Gastroesophageal sphincter (tissue), 4 donors: ENCODE data around the gene SYNPR. TPM values are rescaled to one million over a fixed set of nuclear protein-coding genes. Genes with fewer than 3 reads are reported as not detected.

Experiments used
- ATAC-seq: fragments of 150-250 bp; one replicate; pipeline ENCODE4 v1.9.1; 2016; ENCODE audit warnings: mild to moderate bottlenecking, moderate library complexity
- H3K27ac ChIP-seq, 4 donors: fragments of 200-600 bp; sonication (generic) in 3 of 4; 1 replicate in 3 of 4; 2 replicates in 1 of 4; pipeline ENCODE4 v1.5.1; 2016 to 2019
- H3K27me3 ChIP-seq: fragments of 200-600 bp; sonication (generic); one replicate; pipeline ENCODE4 v1.5.1; 2019
- H3K36me3 ChIP-seq, 2 donors: fragments of 200-600 bp; sonication (generic); one replicate each; pipeline ENCODE4 v1.5.1; 2019; ENCODE audit warnings: control low read depth in 1 of 2
- H3K4me1 ChIP-seq, 3 donors: fragments of 200-600 bp; sonication (generic); 1 replicate in 2 of 3; 2 replicates in 1 of 3; pipeline ENCODE4 v1.5.1; 2016 to 2019; ENCODE audit warnings: control low read depth in 2 of 3
- H3K4me3 ChIP-seq, 2 donors: fragments of 200-600 bp; sonication (generic); one replicate each; pipeline ENCODE4 v1.5.1; 2019; ENCODE audit warnings: mild to moderate bottlenecking in 1 of 2, moderate library complexity in 1 of 2
- H3K9me3 ChIP-seq, 3 donors: fragments of 200-600 bp; sonication (generic); one replicate each; pipeline ENCODE4 v1.5.1; 2017 to 2019; ENCODE audit warnings: control low read depth in 2 of 3
- EP300 ChIP-seq: sonication (generic); formaldehyde crosslinking; IDR thresholded peaks from one replicate; pipeline ENCODE4 v1.6.1; 2017; ENCODE audit warnings: antibody characterized with exemption, mild to moderate bottlenecking
- POLR2A ChIP-seq, 2 donors: fragments of 450-650 bp; IDR thresholded peaks; one replicate each; pipeline ENCODE4 v1.6.1; 2017; ENCODE audit warnings: antibody characterized with exemption in 2 of 2, mild to moderate bottlenecking in 2 of 2, moderate library complexity in 1 of 2
- POLR2AphosphoS5 ChIP-seq: sonication (generic); formaldehyde crosslinking; IDR thresholded peaks from one replicate; pipeline ENCODE4 v1.6.1; 2017; ENCODE audit warnings: antibody characterized with exemption
- WGBS, 2 donors: methylation state at CpG; one replicate each; pipeline ENCODE4 v1.1.5; 2018; ENCODE audit warnings: low coverage in 1 of 2; 5-methylcytosine and 5-hydroxymethylcytosine counted together
- total RNA-seq, 4 donors: library from RNA; depleted of rRNA; stranded (reverse); fragments of >200 nt; gene quantifications; one replicate each; pipeline ENCODE4 v1.1.0, GENCODE V29; 2016
- TF ChIP-seq, protein P1 (sequence below), 4 experiments: fragments of 200-600 bp in 2 of 4; fragments of 450-650 bp in 2 of 4; sonication (generic) in 1 of 4; IDR thresholded peaks; one replicate each; pipeline ENCODE4 v1.5.1; 2017 to 2019; ENCODE audit warnings: antibody characterized with exemption in 4 of 4, mild to moderate bottlenecking in 2 of 4, moderate library complexity in 2 of 4

SYNPR gene
- total RNA-seq, 4 donors from 2014 or later: 0.47 TPM; not detected in 3

DNA sequence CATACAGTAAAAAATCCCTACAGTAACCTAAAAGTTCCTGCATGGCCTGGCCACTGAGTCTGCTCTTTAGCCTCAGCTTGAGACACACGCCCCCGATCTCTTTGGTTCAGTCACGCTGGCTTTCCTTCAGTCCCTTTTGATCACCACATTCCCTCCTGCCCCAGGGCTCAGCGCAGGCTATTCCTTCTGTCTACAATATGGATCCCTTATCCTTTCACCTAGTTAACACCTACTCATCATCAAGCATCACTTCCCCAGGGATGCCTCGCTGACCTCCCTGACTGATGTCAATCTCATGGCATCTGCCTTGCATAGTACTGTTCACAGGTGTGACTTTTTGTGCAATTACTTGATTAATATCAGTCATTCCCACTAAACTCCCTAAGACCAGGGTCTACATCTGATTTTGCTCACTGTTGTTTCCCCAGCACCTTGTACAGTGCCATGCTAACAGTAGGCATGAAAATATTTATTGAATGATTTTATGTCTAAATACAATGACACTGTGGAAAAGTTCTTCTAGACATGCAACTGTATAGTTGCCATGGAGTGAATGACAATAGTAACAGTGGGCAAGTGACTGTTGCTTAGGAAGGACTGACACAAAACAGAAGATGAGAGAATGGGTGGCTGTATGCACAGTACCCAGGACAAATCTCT is 374.1 kb downstream of the SYNPR start, which contains the start of gene SNTN:
SNTN (plus strand) TSS at position 610 of the 660 bp plus-strand sequence; CDS start at position 623, 13 bp downstream.
- Histone ChIP-seq H3K36me3 (no peaks in the 10 kb centered on the region), H3K9me3 (no peaks in the 10 kb centered on the region), H3K27me3 (no peaks in the 10 kb centered on the region), H3K4me3 (no peak within 1 kb of the TSS), H3K4me1 (no peaks in the 10 kb centered on the region), H3K27ac (no peak within 1 kb of the TSS)
- 47 to 67% methylated on average over 4 to 5 of the region's 5 CpGs for WGBS, 2 donors
- no peak for ATAC-seq
- TF ChIP-seq POLR2A (IDR thresholded peaks at IDR 0.05) (no peak), POLR2AphosphoS5 (no peak), EP300 (no peak)
- TF ChIP-seq, protein P1, sequence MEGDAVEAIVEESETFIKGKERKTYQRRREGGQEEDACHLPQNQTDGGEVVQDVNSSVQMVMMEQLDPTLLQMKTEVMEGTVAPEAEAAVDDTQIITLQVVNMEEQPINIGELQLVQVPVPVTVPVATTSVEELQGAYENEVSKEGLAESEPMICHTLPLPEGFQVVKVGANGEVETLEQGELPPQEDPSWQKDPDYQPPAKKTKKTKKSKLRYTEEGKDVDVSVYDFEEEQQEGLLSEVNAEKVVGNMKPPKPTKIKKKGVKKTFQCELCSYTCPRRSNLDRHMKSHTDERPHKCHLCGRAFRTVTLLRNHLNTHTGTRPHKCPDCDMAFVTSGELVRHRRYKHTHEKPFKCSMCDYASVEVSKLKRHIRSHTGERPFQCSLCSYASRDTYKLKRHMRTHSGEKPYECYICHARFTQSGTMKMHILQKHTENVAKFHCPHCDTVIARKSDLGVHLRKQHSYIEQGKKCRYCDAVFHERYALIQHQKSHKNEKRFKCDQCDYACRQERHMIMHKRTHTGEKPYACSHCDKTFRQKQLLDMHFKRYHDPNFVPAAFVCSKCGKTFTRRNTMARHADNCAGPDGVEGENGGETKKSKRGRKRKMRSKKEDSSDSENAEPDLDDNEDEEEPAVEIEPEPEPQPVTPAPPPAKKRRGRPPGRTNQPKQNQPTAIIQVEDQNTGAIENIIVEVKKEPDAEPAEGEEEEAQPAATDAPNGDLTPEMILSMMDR (IDR thresholded peaks at IDR 0.05): no peak

DNA sequence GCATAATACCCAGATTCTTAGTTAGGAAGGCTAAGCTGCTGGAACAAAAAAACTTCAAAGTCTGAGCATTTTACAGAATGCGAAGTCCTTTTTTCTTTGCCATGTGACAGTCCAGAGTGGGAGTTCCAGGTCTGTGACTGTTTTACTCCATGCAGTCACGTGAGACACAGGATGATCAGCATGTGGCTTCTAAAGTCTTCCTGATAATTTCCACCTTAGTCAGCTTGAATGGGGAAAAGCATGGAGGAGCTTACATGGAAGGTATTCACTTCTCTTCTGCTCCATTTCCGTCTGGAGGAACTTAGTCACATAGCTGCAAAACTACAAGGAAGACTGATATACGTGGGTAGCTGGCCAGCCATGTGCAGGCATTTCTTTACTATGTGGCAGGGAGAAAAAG is 376.1 kb downstream of the SYNPR start:
- no peak for ATAC-seq
- no peaks in the 10 kb centered on the region for H3K36me3 ChIP-seq
- H3K9me3 ChIP-seq: no peaks in the 10 kb centered on the region
- no peaks in the 10 kb centered on the region for H3K4me1 ChIP-seq
- H3K27me3 ChIP-seq: no peaks in the 10 kb centered on the region
- TF ChIP-seq POLR2AphosphoS5 (no peak), POLR2A (IDR thresholded peaks at IDR 0.05) (no peak), EP300 (no peak)
- TF ChIP-seq, protein P1 (IDR thresholded peaks at IDR 0.05): no peak
- WGBS, 2 donors: 67 to 71% methylated on average over 1 to 3 of the region's 4 CpGs
- H3K4me3 ChIP-seq: no peak overlapping the region
- no peak overlapping the region for H3K27ac ChIP-seq

DNA sequence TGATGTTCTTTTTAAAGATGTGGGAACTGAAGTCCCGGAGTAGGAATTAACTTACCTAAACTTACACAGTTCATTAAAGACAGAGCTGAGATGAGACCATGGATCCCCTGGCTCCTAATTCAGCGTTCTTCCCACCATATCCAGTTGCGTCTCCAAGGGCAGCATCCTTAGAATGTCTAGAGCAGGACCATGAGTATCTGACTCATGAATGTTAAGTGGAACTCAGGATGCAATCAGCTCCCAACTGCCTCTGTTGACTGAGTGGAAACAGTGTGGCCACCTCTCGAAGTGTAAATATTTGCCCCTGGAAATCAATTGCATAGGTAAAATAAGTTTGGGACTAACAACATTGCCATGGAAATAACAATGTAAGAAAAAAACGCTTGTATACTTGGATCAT is 376.8 kb downstream of the SYNPR start:
- Histone ChIP-seq H3K27me3 (no peaks in the 10 kb centered on the region), H3K9me3 (no peaks in the 10 kb centered on the region), H3K4me1 (no peaks in the 10 kb centered on the region), H3K27ac (no peak overlapping the region), H3K36me3 (no peaks in the 10 kb centered on the region), H3K4me3 (no peak overlapping the region)
- WGBS, 2 donors: 66 to 73% methylated on average over 4 to 5 of the region's 5 CpGs
- no peak for TF ChIP-seq EP300
- TF ChIP-seq, protein P1 (IDR thresholded peaks at IDR 0.05): no peak
- no peak for TF ChIP-seq POLR2AphosphoS5
- no peak for TF ChIP-seq POLR2A (IDR thresholded peaks at IDR 0.05)
- no peak for ATAC-seq

DNA sequence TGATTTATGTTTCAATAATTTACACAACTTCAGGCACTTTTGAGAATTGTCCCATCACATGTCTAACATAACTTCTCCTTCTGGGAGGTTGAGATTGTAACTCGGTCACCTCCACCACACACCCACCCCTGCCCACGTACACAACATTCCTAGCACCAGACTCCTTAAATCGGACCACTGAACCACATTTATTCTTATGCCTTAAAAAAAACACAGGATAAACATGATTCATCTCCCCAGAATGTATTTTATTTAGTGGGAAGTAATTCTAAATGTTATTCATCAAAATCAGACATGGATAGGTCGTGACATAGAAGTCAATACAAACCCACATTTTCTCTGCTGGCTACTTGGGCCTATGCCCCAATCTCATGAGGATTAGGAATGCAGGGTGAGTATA is 377.4 kb downstream of the SYNPR start:
- 37 to 65% methylated on average over 4 of the region's 4 CpGs for WGBS, 2 donors

More for the DNA sequence above, 377.4 kb downstream of the SYNPR start:
- no peaks in the 10 kb centered on the region for H3K27me3 ChIP-seq
- H3K9me3 ChIP-seq: no peaks in the 10 kb centered on the region
- H3K4me3 ChIP-seq: no peak overlapping the region
- ATAC-seq: no peak
- TF ChIP-seq, protein P1 (IDR thresholded peaks at IDR 0.05): no peak
- TF ChIP-seq POLR2A (IDR thresholded peaks at IDR 0.05): no peak
- no peak for TF ChIP-seq POLR2AphosphoS5
- TF ChIP-seq EP300: no peak
- no peaks in the 10 kb centered on the region for H3K4me1 ChIP-seq
- no peaks in the 10 kb centered on the region for H3K36me3 ChIP-seq
- H3K27ac ChIP-seq: no peak overlapping the region
